Nephron progenitor cell (in vitro differentiated cells): ENCODE data around the gene EML2.
A peak's percentile ranks its signal among the peaks of the same experiment; 100 is the strongest.

ENCODE experiments used
- DNase-seq: peaks from one replicate; pipeline ENCODE4 v3.0.0; 2021
- H3K27ac Mint-ChIP-seq: 2 replicates; pipeline ENCODE4 v1.8.0; 2021; ENCODE audit warnings: mild to moderate bottlenecking, moderate library complexity, mixed read lengths
- H3K27me3 Mint-ChIP-seq: 2 replicates; pipeline ENCODE4 v1.8.0; 2021; ENCODE audit warnings: mild to moderate bottlenecking, low read depth, mixed read lengths; ENCODE audit not compliant: poor library complexity
- H3K36me3 Mint-ChIP-seq: 2 replicates; pipeline ENCODE4 v1.8.0; 2021; ENCODE audit warnings: low read depth, mixed read lengths
- H3K4me1 Mint-ChIP-seq: 2 replicates; pipeline ENCODE4 v1.8.0; 2021; ENCODE audit warnings: mixed read lengths
- H3K4me3 Mint-ChIP-seq: 2 replicates; pipeline ENCODE4 v1.8.0; 2021; ENCODE audit warnings: mild to moderate bottlenecking, moderate library complexity, mixed read lengths
- H3K9me3 Mint-ChIP-seq: 2 replicates; pipeline ENCODE4 v1.8.0; 2021; ENCODE audit warnings: mild to moderate bottlenecking, moderate library complexity, mixed read lengths
- TF ChIP-seq, protein P1 (sequence below): fragments of 200-600 bp; sonication (generic); IDR thresholded peaks from 2 replicates; pipeline ENCODE4 v1.5.0; 2021; ENCODE audit warnings: antibody characterized with exemption

Gene EML2

DNA sequence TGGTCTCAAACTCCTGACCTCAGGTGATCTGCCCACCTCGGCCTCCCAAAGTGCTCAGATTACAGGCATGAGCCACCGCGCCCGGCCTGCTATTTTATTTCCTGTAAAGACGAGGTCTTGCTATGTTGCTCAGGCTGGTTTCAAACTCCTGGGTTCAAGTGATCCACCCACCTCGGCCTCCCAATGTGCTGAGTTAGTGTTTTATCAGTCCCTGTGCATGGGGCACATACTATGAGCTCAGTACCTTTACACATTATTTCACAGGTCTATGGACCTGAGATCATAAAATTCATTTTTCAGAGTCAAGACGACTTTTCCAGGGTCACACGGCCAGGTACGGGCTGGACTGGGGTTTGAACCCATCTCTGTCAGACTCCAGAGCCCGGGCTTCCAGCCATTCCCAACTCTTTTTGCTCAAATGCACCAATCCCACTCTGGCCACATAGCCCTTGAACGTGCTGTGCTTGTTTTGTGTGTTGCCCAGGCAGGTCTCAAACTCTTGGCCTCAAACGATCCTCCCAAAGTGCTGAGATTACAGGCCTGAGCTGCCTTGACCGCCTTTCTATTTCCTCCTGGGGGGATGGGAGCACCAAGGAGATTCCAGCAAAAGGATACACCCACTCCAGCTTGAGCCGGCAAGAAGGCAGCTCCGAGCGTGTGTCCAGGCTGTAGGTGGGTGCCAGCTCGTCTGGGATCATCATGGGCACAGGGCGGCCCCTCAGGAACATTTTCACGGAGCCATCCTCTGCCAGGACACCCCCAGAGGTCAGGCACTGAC is 1.1 kb downstream of the EML2 start:
- no peaks in the 10 kb centered on the region for H3K9me3 Mint-ChIP-seq
- DNase-seq: no peak
- no peaks in the 10 kb centered on the region for H3K36me3 Mint-ChIP-seq
- H3K27me3 Mint-ChIP-seq: peaks cover 3% of the 10 kb centered on the region
- peak overlapping the region; percentile 84 for H3K4me3 Mint-ChIP-seq
- TF ChIP-seq, protein P1, sequence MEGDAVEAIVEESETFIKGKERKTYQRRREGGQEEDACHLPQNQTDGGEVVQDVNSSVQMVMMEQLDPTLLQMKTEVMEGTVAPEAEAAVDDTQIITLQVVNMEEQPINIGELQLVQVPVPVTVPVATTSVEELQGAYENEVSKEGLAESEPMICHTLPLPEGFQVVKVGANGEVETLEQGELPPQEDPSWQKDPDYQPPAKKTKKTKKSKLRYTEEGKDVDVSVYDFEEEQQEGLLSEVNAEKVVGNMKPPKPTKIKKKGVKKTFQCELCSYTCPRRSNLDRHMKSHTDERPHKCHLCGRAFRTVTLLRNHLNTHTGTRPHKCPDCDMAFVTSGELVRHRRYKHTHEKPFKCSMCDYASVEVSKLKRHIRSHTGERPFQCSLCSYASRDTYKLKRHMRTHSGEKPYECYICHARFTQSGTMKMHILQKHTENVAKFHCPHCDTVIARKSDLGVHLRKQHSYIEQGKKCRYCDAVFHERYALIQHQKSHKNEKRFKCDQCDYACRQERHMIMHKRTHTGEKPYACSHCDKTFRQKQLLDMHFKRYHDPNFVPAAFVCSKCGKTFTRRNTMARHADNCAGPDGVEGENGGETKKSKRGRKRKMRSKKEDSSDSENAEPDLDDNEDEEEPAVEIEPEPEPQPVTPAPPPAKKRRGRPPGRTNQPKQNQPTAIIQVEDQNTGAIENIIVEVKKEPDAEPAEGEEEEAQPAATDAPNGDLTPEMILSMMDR: no peak
- no peak overlapping the region for H3K27ac Mint-ChIP-seq
- peaks cover 30% of the 10 kb centered on the region for H3K4me1 Mint-ChIP-seq

DNA sequence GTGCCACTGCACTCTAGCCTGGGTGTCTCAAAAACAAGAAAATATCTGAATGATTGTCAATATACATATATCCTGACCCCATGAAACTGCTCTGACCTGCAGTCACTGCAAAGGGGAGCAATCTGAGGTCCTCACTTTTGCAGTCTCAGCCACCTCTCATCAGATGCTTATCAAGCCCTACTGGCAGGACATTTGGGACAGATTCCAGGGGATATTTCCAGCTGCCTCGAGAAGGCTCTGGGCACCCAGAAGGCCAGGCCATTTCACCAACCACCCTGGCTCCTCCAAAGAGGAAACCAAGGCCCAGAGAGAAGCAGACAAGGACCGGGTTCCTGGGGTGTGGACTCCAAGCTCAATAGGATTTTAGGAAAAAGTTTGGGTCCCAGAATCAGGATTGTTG is 2.3 kb downstream of the EML2 start:
- Mint-ChIP-seq H3K4me3 (peak overlapping the region; percentile 38), H3K9me3 (no peaks in the 10 kb centered on the region), H3K27ac (no peak overlapping the region), H3K27me3 (no peaks in the 10 kb centered on the region), H3K4me1 (peaks cover 36% of the 10 kb centered on the region), H3K36me3 (no peaks in the 10 kb centered on the region)
- TF ChIP-seq, protein P1: no peak
- DNase-seq: no peak

DNA sequence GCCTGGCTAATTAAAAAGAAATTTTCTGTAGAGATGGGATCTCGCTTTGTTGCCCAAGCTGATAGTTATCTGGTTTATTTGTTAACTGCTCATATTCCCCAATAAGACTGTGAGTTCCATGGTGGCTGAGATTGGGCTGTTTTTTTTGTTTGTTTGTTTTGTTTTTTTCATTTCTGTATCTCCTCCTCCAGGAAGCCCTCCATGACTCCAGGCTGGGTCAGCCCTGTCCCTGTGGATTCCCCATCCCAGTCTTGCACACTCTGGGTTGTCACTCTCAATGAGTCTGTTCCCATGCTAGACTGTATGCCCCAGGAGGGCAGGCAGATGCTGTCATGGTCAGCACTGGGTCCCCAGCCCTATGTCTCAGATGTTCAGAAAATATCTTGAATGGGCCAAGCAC is 2.9 kb downstream of the EML2 start:
- no peaks in the 10 kb centered on the region for H3K9me3 Mint-ChIP-seq
- no peaks in the 10 kb centered on the region for H3K27me3 Mint-ChIP-seq
- TF ChIP-seq, protein P1: no peak
- H3K4me1 Mint-ChIP-seq: peaks cover 32% of the 10 kb centered on the region
- H3K4me3 Mint-ChIP-seq: no peak overlapping the region
- H3K36me3 Mint-ChIP-seq: no peaks in the 10 kb centered on the region
- DNase-seq: no peak
- no peak overlapping the region for H3K27ac Mint-ChIP-seq

DNA sequence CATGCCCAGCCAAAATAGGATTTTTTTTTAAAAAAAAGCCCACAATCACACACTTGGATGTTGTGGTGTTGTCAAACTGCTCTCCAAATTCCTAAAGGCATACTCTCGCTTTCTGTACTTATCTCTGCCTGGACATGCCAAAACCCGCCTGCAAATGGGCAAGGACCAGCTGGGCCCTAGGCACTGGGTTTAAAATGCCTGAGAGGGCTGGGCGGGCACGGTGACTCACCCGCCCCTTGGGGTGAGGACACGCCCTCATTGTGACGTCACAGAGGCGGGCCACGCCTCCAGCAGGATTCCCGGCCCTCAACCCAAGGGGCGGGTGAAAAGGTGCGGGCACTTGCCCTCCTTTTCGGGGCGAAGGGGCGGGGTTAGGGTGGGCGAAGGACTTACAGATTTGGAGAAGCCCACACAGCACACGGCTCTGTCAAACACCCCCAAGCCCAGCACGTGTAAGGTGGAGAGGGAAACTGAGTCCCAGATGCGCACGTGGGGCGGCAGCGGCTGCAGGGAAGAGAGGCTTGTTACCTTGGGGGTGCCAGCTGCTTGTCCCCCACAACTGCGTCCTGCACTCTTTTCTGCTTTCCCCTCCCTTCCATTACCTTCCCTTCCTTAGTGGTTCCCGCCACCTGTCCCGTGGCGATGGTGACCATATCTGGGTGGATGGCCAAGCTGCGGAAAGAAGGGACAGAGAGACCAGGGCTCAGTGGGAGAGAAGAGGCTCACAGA is 6.6 kb downstream of the EML2 start:
- DNase-seq: peak; percentile 92
- H3K27ac Mint-ChIP-seq: peak overlapping the region; percentile 87
- TF ChIP-seq, protein P1: no peak
- peaks cover 8% of the 10 kb centered on the region for H3K36me3 Mint-ChIP-seq
- H3K27me3 Mint-ChIP-seq: peaks cover under 1% of the 10 kb centered on the region
- H3K9me3 Mint-ChIP-seq: no peaks in the 10 kb centered on the region
- peaks cover 10% of the 10 kb centered on the region for H3K4me1 Mint-ChIP-seq
- no peak overlapping the region for H3K4me3 Mint-ChIP-seq

DNA sequence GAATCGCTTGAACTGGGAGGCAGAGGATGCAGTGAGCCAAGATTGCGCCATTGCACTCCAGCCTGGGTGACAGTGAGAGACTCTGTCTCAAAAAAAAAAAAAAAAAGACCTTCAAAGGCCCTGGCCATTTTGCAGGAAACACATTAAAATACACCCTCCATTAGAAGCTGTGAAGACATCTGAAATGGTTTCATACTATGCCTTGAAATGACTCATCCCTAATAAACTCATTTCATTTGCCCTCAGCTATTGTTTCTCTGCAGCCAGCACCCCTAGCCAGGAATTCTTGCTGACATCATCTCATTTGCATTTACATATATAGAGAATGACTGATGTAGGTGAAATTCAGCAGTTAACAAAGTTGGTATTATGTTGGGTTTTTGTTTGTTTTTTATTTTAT is 8.7 kb downstream of the EML2 start:
- TF ChIP-seq, protein P1: no peak
- Mint-ChIP-seq H3K4me1 (peaks cover 13% of the 10 kb centered on the region), H3K9me3 (no peaks in the 10 kb centered on the region), H3K27ac (no peak overlapping the region), H3K36me3 (peaks cover 11% of the 10 kb centered on the region), H3K27me3 (peaks cover 3% of the 10 kb centered on the region), H3K4me3 (no peak overlapping the region)
- no peak for DNase-seq
